T-helper 1 cell (primary cell): ENCODE measurements around the gene ZG16.
A peak's percentile ranks its signal among the peaks of the same experiment; 100 is the strongest.

Experiments
- DNase-seq, 5 donors: peaks; one replicate each; pipeline ENCODE4 v3.0.0-alpha.2; 2012 to 2020

ZG16 gene

DNA sequence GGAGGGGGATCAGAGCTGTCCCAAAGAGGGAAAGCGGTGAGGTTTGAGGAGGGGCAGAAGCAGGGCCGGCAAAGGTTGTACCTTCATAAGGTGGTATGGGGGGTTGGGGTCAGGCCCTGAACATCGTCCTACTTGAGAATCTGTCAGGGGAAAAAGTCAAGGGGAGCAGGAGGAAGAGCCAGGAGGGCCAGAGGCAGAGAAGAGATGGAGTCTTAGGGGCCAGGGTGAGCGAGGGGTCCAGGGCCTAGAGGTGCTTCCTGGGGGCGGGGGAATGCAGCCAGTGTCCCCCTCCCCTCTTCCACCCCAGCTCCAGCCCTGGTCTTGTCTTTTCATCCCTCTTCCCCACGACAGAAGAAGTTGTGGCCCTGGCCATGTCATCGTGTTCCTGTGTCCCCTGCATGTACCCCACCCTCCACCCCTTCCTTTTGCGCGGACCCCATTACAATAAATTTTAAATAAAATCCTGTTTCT lies 32.7 kb downstream of the ZG16 start:
- no peak for DNase-seq

DNA sequence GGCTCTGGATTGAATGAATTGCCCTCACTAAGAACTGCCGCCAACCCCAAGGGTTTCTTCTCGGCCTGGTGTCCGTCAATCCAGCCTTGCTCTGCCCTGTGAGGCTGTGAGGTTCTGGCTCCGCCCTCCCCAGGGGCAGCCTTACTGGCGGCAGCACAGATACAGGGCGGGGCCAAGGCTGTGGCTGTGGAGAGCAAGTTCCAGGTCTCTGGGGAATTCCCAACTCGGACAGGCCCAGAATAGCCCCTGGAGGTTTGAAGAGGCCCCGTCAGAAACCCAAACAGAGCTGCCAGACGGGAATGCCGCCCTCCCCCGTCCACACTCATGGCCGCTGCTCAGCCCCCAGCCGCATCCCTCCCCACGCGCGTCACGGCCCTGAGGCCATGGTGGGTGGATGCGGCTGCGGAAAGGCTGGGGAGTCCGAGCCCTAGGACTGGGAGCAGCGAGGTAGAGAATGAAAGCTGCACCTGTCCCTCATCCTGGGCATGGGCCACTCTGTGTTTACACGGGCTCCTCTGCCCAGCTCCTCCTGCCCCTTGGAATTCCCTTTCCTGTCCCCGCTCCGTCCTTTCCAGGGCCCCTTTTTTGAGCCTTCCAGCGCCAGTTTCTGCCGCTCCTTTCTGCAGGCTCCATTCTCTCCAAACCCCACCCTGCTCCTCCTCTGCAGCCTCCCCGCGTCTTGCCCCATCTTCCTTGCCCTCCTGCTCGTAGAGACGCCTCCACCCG lies 33.3 kb downstream of the ZG16 start:
- DNase-seq, result peak; percentile 50 to 77 (median 59)

DNA sequence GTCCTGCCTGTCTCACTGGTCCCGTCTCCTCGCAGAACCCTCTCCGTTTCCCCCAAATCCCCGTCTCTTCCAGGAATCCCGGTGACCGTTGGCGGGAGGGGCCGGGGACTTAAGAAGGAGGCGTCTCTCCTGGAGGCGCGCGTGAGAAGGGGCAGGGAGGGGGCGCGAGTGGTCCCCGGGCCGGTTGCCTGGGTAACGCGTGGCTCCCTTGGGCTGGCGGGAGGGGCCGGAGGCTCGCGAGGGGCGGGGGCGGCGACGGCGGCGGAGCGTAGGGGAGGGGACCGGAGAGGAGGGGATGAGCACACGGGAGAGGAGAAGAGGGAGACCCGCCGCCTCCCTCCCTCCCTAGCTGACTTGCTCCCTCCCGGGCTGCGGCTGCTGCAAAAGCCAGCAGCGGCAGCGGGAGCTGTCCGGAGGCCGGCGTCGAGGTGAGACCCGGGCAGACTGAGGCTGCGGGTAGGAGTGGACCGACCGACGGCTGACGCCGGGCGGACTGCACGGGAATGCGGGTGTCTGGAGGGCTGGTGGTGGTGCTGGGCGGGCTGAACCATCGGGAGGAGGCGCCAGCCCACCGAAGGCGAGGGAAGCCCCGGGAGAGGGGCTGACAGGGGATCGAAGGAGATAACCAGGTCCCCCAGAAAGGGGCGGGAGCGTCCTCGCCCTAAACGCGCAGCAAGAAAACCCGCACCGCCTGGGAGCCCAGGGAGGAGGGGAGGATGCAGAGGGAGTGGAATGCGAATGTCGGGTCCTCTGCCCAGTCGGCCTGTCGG lies 34.0 kb downstream of the ZG16 start, which contains the start of gene PRRT2:
TSS of gene PRRT2 (plus strand) at position 298 of the 770 bp plus-strand sequence. CDS start 862 bp downstream, outside the sequence.
- DNase-seq, result peak in 4 of 5 donors; percentile 30 to 58 (median 42)

DNA sequence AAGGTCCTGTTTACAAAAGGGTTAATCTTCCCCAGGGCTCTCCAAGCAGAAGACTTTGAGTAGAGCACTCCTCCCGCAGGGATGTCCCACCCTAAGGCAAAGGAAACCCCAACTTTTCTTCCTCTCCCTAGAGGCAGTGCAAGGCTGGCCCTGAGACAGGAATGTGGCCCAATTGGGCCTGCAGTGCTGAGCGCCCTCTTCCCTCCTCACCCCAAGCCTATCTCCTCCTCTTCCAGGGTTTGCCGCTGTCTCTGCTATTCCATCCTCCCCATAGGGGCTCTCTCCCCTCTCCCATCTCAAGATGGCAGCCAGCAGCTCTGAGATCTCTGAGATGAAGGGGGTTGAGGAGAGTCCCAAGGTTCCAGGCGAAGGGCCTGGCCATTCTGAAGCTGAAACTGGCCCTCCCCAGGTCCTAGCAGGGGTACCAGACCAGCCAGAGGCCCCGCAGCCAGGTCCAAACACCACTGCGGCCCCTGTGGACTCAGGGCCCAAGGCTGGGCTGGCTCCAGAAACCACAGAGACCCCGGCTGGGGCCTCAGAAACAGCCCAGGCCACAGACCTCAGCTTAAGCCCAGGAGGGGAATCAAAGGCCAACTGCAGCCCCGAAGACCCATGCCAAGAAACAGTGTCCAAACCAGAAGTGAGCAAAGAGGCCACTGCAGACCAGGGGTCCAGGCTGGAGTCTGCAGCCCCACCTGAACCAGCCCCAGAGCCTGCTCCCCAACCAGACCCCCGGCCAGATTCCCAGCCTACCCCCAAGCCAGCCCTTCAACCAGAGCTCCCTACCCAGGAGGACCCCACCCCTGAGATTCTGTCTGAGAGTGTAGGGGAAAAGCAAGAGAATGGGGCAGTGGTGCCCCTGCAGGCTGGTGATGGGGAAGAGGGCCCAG lies 34.9 kb downstream of the ZG16 start:
- no peak for DNase-seq

DNA sequence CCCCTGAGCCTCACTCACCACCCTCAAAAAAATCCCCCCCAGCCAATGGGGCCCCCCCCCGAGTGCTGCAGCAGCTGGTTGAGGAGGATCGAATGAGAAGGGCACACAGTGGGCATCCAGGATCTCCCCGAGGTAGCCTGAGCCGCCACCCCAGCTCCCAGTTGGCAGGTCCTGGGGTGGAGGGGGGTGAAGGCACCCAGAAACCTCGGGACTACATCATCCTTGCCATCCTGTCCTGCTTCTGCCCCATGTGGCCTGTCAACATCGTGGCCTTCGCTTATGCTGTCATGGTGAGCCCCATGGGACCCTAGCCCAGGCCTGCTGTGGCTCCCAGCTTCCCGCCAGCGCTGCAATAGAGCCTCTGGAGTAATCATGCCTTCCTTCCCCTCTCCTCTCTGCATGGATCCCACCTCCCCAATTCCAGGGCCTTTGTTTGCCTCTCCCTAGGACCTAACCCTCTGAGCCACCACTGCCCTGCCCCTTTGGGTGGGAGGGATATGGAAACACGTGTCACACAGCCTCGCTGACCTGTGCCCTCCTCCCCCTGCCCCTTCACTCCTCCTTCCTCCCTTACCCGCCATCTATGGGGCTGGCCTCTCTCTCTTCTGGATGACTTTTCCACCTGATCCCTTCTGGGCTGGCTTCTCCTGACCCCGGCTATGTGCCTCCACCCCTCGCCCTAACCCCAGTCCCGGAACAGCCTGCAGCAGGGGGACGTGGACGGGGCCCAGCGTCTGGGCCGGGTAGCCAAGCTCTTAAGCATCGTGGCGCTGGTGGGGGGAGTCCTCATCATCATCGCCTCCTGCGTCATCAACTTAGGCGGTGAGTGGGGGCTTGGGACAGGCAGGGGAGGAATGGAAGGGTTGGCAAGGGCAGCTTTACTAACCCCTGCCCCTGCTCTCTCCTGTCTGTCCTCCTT lies 35.8 kb downstream of the ZG16 start:
- no peak for DNase-seq

DNA sequence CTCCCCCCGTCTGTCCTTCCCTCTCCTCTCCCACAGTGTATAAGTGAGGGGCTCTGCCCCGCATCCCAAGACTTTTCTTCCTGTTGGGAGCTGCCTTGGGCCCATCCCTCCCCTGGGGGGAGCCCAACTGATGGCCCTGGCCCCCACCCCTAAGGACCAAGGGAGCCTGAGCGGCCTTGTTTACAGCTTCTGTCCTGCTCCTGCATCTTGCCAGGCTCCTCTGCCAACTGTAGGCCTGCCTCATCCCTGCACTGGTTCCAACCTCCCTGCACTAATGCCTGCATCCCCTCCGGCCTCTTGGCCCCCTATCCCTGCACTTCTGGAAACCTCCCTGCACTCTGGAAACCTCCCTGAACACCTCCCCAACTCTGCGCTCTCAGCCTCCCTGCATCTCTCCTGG lies 36.5 kb downstream of the ZG16 start:
- no peak for DNase-seq

DNA sequence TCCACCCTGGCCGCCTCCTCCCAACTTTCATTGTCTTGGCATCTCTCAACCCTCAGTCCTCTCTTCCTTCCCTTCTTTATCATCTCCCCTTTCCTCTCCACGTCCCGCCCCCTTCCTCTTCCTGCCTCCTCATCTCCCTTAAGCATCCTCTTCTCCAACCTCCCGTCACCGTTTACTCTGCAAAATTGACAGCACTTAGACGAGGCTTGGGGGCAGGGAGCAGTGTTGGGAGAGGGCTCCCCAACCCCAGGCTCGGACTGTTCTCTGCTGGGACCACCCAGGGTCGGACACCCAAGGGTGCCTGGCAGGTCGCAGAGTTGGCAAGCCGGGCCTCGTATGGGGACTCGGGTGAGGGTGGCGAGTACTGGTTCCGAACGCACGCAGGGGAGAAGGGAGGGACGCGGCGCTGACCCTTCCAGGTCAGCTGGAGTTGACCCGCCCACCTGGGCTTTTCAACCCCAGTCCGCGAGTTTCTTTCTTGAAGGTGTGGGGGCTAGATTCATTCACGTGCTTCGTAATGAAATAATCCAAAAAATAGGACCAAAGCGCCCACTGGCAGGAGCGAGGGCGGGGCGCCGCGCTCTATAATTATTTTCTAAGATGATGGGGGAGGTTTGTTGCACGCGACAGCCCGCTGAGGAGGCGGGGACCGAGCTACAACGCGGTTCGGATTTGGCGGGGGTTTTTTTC lies 37.1 kb downstream of the ZG16 start:
- no peak for DNase-seq

DNA sequence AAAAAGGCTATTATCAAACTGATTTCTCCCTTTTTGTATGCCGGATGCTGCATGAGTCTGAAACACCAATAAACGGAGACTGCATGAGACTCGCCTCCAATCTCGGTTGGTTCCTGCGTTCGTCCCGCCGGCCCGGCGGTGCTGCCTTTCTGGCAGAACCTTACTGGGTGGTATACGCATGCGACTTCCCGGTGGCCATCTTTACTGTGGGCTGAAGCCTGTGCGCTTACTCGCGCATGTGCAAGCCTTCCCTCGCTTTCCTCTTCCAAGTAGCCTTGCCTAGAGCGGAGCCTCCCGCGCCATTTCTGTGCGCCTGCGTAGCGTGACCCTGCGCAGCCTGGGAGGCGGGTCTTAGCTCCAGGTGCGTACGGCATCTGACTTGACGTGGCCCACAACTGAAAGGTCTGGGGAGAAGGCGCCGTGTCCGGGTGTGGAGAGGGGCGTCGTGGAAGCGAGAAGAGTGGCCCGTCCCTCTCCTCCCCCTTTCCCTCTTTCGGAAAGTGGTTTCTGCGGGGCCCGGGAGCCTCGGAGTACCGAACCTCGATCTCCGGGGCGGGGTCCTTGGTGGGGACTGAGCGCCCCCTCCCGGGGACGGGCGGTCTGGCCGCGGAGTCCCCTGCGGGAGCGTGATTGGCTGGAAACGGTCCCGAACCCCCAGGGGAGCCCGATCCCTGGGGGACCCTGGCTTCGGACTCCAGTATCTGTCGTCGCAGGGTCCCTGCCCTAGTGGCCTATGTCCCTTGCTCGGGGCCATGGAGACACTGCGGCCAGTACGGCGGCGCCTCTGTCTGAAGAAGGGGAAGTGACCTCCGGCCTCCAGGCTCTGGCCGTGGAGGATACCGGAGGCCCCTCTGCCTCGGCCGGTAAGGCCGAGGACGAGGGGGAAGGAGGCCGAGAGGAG lies 38.0 kb downstream of the ZG16 start, which contains the start of gene PAGR1:
TSS of gene PAGR1 (plus strand) at position 360 of the 901 bp plus-strand sequence. CDS start at position 734, 374 bp downstream.
- peak; percentile 97 to 100 (median 98) for DNase-seq

DNA sequence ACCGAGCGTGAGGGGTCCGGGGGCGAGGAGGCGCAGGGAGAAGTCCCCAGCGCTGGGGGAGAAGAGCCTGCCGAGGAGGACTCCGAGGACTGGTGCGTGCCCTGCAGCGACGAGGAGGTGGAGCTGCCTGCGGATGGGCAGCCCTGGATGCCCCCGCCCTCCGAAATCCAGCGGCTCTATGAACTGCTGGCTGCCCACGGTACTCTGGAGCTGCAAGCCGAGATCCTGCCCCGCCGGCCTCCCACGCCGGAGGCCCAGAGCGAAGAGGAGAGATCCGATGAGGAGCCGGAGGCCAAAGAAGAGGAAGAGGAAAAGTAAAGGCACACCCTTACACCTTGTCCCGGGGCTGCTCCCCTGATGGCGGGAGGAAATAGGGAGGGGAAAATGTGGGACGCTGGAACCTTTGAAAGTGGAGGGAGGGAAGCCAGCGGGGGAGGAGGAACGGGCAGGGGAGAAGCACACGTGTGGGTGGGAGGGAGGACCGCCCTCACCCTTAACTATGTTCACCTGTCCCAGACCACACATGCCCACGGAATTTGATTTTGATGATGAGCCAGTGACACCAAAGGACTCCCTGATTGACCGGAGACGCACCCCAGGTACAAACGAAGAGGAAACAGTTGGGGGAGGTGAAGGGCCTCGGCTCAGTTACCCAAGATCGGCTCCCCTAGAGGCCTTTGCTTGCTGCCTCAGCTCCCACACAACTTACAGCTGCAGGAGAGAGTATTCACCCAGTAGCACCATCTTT lies 38.8 kb downstream of the ZG16 start:
- DNase-seq, result peak in 4 of 5 donors; percentile 29 to 79 (median 38)

DNA sequence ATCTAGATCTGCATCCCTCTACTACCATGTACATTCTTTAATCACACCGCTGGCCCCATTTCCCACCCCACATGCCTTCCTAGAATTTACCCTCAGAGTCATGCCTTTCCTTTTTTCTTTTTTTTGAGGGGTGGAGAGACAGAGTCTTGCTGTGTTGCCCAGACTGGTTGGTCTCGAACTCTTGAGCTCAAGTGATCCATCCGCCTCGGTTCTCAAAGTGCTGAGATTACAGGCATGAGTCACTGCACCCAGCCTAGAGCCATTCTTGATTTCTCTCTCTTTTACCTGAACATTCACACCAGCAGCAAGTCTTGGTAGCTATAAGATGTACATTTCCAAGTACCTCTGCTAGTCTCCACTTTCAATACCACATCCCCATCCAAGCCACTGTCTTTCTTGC lies 40.0 kb downstream of the ZG16 start:
- DNase-seq, result no peak

DNA sequence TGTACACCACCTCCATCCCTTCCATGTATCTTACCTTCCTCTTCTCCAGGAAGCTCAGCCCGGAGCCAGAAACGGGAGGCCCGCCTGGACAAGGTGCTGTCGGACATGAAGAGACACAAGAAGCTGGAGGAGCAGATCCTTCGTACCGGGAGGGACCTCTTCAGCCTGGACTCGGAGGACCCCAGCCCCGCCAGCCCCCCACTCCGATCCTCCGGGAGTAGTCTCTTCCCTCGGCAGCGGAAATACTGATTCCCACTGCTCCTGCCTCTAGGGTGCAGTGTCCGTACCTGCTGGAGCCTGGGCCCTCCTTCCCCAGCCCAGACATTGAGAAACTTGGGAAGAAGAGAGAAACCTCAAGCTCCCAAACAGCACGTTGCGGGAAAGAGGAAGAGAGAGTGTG lies 41.5 kb downstream of the ZG16 start:
- no peak for DNase-seq

DNA sequence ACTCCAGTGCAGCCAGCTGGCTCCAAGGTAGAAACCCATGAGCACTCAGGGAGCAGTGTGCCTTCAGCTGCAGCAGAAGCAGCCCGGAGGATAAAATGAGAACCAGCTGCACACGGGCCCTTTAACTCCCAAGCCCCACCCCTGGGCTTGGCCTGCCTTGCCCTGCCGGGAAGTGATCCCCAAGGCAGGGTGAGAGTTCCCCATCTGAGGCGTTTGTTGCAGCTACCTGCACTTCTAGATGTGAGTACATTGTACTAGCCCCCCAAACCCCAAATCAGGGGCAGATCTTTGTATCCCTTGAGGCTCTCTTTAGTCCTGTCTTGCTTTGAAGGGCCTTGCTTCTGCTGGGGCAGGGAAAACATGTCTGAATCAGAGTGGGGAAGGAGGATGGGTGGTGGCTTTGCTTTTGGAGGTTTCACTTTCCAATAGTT lies 42.2 kb downstream of the ZG16 start, which contains the start of gene MVP:
TSS of gene MVP (plus strand) at position 192 of the 431 bp plus-strand sequence. CDS start 10,088 bp downstream, outside the sequence.
- peak in 2 of 5 donors; percentile 25 to 62 for DNase-seq

DNA sequence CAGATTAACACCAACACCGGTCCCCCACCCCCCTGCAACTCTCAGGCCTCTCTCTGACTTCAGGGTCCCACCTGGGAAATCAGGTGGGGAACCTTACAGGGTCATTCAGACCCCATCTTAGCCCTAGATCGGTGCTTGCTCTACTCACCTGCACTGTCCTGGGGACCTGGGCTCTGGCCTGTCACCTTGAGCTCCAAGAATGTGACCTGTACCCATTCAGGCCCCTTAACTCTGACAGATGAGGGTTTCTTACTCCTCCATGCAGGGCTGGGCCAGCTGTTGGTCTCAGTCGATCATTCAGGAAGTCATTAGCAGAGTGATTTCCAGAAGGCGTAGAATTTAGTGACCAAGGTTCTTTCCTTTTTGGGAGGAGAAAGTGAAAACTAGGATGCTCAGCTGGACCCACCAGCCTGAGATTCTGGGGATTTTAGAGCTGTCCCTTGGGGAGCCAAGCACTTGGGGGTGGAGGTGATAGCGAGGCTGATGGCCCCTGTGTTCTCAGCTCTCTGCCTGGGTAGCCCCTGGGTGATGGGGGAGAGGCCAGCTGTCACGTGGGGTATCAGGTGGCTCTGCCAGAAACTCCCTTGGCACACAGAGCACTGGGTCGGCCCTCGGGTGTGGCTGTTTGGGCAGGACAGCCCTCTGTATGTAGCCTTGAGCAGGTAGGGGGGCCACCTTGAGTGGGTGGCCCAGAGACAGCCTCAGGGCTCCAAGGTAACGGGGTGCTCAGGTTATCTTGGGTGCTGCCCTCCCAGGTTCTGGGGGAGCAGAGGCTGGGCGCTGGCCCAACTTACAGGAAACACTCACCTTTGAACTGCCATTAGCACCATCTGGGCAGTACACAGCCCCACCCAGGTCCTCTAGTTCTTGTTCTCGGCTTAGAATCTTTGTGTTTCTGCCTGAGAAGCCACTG lies 42.9 kb downstream of the ZG16 start:
- DNase-seq, result peak in 4 of 5 donors; percentile 31 to 52 (median 40)

DNA sequence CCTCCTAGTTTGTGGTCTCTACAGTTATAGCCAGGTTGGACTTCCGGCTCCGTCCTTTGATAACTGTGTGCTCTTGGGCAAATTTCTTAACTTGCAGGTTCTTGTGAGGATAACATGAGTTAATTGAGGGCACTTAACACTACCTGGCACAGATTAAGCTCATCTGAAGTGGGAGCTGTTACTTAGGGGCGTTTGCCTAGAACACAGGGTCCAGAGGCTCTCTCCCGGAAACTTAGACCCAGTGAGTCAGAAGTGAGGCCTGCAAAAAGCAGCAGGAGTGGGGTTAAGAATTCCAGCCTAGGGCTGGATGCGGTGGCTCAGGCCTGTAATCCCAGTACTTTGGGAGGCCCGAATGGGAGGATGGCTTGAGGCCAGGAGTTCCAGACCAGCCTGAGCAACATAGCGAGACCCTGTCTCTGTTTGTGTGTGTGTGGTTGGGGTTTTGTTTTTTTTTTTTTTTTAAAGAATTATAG lies 43.6 kb downstream of the ZG16 start:
- no peak for DNase-seq

DNA sequence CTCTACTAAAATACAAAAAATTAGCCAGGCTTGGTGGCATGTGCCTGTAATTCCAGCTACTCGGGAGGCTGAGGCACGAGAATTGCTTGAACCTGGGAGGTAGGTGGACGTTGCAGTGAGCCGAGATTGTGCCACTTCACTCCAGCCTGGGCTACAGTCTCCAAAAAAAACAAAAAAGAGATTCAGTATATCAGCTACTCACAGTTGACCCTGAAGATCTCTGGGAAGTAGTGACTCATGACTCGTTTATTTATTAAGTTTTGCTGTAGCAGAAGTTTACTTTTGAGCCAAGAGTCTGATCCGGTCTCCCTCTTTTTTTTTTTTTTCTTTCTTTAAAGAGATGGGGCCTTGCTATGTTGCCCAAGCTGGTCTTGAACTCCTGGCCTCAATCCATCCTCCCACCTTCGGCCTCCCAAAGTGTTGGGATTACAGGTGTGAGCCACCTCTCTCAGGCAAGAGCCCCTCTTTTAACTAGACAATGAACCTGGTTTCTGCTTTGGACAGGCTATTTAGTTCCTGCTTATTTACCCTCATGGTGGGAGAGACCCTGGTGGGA lies 46.6 kb downstream of the ZG16 start:
- no peak for DNase-seq

DNA sequence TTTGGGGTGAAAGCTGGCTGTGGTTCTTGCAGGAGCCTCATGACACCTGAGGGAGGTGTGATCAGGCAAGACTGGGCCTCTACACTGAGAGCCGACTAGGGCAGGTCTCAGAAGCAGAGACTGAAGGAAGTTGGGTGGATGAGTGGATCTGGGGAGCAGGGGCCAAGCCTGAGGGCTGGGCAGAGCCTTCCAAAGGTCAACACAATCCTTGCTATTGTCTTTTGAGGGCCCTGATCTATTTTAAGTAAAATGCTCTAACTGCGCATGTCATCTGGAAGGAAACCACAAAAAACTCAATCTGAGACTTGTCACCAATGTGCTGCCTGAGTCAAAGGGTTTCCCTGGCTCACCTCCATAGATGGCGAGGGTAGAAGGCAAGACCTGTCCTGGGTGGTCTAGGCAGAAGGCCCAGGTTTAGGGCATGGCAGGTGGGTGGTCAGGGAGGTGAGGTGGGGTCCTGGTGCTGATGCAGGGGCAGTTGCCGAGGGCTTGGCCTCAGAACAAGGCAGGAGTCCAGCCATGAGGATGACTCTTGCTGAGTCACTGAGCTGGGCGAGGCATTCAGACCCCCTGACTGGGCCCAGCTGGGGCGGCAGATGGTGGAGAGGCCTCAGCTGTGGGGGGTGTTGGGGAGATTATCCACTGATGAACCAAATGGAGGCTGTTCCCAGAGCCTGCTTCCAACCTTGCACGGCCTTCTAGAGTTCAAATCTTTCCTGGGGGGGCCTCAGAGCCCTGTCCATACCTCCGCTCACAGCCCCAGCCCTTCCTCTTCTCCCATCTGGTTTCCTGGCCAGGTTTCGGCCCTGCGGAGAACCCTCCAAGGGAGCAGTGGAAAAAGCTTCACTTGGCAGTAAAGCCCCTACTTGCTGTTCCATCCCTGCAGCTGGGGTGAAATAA lies 47.3 kb downstream of the ZG16 start:
- DNase-seq, result peak in 1 of 5 donors; percentile 75
